NCI-H2196 treated with DMSO at 0.1 percent for 48 hours (cell line): ENCODE data around the gene GRIN3B.

ENCODE experiments used
- DNase-seq: peaks from one replicate; lab custom pipeline; 2025; ENCODE audit not compliant: unreplicated experiment; lab: John Stamatoyannopoulos, UW

Gene GRIN3B

DNA sequence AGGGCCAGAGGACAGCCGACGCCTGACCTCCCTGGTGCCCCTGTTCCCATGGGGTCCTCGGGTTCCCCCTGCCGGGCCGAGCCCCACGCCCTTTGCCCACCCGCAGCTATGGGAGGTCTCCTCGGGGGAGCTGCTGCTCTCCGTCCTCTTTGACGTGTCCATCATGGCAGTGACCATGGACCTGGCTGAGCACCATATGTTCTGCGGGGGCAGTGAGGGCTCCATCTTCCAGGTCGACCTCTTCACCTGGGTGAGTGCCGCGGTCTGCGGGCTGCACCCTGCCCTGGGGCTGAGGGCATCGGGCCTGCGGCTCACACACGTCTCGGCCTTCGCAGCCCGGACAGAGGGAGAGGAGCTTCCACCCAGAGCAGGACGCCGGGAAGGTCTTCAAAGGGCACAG lies 9.5 kb upstream of the GRIN3B start:
- DNase-seq = no peak

DNA sequence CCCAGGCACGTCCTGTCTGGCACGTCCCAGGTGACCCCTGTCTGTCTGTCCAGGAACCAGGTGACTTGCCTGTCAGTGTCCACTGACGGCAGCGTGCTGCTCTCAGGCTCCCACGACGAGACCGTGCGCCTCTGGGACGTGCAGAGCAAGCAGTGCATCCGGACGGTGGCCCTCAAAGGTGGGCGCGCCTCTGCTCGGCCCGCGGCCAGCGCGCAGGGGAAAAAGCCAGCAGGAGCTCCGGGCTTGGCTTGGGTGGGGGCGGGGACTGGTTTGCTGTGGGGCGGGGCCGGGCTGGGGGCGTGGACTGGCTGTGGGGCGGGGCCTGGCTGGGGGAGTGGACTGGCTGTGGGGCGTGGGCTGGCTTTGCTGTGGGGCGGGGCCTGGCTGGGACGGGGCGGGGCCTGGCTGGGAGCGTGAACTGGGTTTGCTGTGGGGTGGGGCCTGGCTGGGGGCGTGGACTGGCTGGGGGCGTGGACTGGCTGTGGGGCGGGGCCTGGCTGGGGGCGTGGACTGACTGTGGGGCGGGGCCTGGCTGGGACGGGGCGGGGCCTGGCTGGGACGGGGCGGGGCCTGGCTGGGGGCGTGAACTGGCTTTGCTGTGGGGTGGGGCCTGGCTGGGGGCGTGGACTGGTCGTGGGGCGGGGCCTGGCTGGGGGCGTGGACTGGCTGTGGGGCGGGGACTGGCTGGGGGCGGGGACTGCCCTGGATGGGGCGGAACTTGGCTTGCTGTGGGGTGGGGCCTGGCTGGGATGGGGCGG lies 8.9 kb upstream of the GRIN3B start:
- DNase-seq = no peak

DNA sequence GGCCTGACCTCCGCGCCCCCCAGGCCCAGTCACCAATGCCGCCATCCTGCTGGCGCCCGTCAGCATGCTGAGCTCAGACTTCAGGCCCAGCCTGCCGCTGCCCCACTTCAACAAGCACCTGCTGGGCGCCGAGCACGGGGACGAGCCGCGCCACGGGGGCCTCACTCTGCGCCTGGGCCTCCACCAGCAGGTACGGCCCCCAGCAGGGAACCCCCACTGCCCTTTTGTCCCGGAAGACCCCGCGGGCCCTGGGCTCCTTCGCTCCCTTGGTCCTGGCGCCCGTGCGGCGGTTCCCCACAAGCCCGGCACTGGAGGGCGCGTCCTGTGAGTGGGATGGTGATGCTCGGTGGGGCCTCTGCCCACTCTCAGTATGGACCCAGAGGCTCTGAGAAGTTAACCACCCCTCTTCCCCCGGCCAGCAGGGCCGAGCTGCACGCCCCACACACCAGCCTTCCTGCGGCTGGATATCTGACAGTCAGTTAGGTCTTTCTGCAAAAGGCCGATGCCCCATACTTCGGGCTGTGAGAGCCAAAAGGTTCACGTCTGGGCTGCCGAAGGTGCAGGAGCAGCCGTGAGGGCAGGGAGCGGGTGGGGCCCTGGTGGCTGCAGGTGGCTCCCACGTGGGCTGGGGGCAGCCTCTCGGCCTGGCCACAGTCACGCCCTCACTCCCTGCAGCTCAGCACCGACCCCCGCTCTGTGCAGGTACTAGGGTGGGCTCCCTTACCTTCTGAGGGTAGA lies 8.1 kb upstream of the GRIN3B start:
- no peak for DNase-seq

DNA sequence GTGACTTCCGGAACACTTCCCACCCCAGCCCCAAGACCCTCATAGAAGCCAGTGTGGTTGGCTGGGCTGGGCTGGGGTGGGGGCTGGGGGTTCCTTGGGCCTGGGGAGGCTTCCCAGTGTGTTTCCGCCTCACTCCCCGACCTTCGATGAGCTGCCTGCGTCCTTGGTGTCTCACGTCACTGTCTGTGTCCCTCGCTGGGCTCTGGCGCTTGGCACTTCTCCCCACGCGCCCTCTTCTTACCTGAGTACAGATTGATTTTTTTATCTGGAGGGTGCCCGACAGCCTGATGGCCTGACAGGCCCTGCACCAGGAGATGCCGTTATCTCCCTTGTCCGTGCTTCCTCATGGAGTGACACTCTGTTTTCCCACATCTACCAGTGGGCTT lies 7.6 kb upstream of the GRIN3B start:
- no peak for DNase-seq

DNA sequence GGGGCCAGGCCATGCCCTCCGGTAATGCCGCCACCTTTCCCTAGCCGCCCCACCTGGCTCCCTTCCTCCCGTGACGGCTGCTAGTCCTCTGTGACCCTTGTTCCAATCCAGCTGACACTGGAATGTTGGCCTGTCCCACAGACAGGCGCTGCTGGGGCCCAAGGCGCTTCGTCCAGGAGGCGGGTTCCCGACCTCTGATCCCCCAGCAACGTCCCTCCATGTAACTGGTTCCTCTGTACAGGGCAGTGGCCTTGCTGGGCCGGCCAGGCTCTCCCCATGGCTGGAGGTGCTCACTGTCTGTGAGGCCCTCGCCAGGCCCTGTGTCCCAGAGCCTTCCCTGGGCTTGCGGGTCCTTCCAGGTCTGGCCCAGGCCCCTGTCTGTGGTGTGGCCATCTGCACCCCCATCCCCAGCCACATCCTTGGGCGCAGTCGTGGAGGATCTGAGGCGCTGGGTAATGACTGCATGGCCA lies 6.8 kb upstream of the GRIN3B start:
- no peak for DNase-seq

DNA sequence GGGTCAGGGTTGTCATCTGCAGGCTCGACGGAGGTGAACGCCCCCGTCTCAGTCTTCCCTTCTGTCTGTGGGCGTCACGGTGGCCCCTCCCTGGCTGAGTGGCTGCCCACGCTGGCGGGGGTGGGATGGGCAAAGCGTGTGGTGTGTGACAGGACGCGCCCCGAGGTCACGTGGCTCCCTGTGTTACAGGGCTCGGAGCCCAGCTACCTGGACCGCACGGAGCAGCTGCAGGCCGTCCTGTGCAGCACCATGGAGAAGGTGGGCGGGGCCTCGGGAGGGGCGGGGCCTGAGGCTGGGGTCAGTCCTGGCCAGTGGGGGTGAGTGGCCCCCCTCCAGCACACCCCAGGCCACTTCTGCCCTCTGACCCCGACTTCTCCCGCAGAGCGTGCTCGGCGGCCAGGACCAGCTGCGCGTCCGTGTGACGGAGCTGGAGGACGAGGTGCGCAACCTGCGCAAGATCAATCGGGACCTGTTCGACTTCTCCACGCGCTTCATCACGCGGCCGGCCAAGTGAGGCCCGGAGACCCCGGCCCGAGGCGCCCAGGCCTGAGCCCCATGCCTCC lies 6.3 kb upstream of the GRIN3B start:
- DNase-seq = no peak

DNA sequence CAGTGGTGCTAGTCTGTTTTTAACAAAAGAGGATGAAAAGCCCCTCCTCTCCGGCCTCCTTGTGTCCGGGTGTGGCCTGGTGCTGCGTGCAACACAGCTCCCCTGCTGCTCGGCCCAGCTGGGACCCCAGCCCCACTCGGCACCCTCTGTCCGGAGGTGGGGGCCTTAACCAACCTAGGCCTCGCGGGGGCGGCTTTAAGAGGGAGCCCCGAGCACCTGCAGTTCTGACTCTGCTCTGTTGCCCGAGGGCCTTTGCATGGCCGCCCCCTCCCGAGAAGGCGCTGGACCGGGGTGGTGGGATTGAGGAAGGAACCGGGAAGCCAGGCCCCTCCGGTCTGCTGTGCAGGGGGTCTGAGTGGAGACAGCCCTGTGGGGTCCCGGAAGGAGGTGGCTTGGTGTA lies 5.7 kb upstream of the GRIN3B start:
- no peak for DNase-seq

DNA sequence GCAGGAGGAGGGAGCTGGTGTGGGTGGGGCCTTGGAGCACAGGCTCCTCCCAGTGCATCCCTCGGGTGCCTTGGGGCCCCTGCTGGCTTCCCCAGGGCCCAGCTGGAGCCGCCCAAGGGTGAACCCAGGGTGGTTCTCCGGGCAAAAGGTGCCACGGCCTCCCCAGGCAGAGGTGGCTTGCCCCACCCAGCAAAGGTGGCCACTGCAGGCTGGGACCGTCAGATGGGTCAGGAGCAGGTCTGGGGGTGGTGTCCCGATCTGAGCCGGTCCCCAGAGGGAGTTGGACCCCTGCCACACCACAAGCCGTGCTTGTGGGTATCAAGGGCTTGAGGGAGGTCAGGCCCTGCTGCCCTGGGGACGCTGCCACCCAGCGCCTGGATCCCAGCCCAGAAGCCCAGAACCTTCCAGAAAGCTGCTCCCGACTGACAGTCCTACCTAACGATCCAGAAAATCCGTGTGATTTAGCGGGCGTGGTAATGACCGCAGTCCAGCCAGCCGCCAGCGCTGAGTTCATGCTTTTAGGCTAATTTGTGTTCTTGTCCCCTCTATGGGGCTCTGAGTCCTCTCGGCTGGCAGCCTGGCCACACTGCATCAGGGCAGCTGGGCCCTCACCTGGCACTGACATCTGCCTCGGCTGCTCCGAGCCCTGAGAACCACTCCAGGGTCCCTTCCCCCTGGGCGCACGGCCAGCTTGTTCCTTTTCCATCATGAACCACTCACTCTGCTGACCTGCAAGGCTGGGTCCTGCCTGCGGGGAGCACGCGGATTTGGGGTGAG lies 5.0 kb upstream of the GRIN3B start:
- peak; percentile 20 for DNase-seq

DNA sequence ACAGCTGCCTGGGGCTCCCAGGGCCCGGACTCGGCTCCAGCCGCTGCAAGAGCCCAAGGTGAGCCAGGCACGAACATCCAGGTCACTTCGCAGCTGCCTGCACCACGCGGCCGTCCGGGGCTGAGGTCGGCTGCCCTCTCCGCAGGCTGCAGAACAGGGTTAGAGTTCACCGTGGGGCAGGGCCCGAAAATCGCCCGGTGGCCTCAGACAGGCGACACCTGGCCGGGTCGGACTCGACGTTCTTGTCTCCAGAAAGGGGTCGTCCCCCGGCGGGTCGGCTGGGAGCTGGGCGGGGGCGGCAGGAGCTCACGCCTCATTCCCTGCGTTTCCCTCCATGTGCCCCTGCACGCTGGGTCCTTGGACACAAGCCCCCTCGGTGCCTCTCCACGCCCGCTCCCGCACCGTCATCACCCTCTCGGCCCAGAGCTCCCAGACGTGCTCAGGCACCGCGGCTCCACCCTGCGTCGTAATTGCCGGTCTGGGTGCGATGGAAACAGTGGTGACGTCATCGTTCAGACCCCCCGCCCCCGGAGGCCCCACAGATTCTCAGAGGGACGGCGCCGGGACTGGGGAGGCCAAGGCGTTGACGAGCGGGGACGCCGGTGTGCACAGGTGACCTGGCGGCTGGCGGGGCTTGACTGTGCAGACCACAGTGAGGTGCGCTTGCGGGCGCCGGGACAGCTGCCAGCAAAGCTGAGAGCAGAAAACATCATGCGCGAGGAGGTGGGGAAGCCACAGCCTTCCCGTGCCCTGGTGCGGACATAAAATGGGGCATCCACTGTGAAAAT lies 4.0 kb upstream of the GRIN3B start:
- DNase-seq = no peak

DNA sequence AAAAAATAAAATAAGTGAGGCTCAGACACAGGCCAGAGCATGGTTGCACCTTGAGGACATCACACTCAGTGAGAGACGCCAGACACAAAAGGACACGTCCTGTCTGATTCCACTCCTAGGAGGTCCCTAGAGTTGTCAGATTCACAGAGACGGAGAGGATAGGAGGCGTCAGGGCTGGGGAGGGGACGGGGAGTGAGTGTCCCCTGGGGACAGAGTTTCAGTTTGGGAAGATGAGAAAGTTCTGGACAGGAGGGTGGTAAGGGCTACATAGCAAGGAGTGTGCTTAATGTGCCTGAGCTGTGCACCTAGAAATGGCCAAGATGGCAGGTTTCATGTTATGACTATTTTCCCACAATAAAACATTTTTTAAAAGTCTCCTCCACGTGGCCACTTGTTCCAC lies 2.2 kb upstream of the GRIN3B start:
- no peak for DNase-seq

DNA sequence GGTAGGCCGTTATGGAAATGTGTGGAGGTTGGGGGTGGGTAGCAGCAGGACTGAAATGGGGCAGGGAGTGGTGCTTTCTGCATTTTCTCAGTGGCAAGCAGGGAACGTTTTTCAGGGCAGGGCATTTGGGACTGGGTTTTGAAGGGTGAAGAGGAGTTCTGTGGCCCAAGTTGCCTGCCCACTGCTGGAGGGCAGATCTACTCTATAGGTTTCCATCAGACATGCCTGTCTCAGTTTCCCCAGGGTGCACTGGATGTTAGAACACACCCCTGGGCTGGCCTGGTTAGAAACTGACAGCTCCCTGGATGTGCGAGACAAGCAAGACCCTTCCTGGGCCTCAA lies 870 bp upstream of the GRIN3B start:
- no peak for DNase-seq

DNA sequence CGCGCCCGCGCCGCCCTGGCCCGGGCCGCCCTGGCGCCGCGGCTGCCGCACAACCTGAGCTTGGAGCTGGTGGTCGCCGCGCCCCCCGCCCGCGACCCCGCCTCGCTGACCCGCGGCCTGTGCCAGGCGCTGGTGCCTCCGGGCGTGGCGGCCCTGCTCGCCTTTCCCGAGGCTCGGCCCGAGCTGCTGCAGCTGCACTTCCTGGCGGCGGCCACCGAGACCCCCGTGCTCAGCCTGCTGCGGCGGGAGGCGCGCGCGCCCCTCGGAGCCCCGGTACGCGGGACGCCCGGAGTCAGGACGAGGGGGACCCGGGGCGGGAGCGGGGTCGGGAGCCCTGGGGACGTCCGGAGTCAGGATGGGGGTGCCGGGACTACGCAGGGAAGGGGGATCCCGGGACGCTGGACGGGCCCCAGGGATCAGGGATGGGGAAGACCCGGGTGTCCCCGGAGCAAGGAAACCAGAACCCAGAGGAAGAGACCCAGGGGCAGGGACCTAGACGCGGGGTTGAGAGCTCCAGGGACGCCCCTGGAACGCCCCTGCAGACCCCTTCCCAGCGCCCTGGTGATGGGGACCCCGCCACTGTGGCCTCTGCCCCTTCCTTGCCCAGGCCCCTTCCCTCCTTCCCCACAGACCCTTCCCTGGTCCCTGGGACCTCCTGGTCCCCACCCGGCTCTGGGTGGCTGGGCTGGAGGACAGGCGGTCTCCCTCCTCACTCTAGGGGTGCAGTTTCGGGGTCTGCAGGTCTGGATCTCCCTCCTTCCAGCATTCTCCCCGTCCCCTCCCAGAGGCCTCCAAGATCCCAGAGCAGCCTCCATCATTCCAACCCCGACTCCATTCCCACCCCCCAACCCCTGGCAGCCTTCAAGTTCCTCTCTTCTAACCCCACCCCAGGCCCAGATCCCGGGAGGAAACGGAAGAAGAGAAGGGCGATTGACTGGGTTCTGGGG lies 645 bp downstream of the GRIN3B start:
- no peak for DNase-seq

DNA sequence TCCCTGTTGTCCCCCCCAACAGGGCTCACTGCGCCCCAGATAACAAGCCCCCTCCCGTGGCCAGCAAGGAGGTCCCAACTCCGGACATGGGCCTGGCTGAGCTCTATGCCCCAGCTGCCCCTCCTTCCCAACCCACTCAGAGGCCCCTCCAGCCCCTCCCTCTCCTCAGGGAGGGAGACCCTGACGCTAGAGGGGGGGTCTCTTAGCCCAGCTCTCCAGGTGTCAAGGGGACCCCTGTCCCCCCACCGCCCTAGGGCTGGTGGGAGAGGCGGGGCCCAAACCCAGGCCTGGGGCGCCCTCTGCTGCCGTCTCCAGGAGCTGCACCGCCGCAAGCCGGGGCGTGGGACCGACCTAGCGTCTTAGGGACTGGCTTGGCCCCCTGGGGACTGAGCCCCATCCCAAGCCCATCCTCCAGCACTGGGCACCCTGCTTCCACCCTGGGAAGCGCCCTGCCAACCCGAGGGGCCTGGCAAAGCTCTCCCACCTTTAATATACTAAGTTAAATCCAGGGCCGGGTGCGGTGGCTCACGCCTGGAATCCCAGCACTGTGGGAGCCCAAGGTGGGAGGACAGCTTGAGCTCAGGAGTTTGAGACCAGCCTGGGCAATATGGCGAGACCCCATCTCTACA lies 1.4 kb downstream of the GRIN3B start:
- peak; percentile 15 for DNase-seq

DNA sequence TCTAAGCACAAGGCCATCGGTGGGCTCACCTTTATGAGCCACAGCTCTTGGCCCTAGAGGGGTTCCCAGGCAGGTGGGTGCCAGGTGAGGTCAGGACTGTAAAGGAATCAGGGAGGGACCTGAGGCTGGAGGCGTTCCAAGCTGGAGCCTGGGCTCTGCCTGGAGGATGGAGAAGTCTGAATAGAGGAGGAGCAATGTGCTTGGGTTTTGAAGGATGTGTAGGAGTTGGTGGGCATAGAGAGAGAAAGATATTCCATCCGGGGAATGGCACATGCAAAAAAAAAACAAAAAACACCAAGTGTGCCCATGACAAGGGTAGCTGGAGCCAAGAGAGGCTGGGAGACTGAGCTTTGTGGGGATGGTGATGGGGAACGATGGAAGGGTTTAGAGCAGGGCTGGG lies 2.4 kb downstream of the GRIN3B start:
- DNase-seq = no peak

DNA sequence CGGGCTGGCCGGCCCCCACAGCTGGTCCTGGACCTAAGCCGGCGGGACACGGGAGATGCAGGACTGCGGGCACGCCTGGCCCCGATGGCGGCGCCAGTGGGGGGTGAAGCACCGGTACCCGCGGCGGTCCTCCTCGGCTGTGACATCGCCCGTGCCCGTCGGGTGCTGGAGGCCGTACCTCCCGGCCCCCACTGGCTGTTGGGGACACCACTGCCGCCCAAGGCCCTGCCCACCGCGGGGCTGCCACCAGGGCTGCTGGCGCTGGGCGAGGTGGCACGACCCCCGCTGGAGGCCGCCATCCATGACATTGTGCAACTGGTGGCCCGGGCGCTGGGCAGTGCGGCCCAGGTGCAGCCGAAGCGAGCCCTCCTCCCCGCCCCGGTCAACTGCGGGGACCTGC lies 3.1 kb downstream of the GRIN3B start:
- DNase-seq = no peak

DNA sequence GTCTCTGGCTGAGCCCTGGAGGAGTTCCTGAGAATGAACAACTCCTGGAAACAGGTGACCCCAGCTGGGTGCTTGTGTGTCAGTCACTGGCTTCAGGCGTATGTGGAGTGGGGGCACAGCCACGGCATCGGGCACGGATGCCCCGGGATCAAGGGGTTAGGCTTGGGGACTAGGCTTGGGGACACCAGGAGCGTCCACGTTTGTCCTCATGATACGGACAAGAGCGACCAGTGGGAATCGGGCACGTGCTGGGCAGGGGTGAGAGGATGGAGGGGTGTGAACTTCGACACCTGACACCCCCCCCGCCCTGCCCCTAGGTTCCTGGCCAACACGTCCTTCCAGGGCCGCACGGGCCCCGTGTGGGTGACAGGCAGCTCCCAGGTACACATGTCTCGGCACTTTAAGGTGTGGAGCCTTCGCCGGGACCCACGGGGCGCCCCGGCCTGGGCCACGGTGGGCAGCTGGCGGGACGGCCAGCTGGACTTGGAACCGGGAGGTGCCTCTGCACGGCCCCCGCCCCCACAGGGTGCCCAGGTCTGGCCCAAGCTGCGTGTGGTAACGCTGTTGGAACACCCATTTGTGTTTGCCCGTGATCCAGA lies 4.1 kb downstream of the GRIN3B start:
- no peak for DNase-seq

DNA sequence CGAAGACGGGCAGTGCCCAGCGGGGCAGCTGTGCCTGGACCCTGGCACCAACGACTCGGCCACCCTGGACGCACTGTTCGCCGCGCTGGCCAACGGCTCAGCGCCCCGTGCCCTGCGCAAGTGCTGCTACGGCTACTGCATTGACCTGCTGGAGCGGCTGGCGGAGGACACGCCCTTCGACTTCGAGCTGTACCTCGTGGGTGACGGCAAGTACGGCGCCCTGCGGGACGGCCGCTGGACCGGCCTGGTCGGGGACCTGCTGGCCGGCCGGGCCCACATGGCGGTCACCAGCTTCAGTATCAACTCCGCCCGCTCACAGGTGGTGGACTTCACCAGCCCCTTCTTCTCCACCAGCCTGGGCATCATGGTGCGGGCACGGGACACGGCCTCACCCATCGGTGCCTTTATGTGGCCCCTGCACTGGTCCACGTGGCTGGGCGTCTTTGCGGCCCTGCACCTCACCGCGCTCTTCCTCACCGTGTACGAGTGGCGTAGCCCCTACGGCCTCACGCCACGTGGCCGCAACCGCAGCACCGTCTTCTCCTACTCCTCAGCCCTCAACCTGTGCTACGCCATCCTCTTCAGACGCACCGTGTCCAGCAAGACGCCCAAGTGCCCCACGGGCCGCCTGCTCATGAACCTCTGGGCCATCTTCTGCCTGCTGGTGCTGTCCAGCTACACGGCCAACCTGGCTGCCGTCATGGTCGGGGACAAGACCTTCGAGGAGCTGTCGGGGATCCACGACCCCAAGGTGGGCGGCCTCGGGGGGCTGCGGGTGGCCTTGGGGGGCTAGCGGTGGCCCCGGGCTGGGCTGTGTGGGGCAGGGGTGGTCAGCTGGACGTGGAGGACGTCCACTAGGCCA lies 4.8 kb downstream of the GRIN3B start:
- DNase-seq = no peak
